Endometrial microvascular endothelial cells (primary cell): ENCODE data around the gene METTL6. TPM values are rescaled to one million over a fixed set of nuclear protein-coding genes. Genes with fewer than 3 reads are reported as not detected.
"Not testable (repeated sequence)": the region's sequence is repeated elsewhere in the genome, so short reads cannot be mapped to it uniquely, and the experiment has no call there.

Source experiments
- in situ Hi-C: cut with HindIII; loops from 2 replicates; pipeline ENCODE4 v1.10.0; 2017; ENCODE audit warnings: low sequenced_read_pairs, low pct_unique_long_range_greater_than_20kb; ENCODE audit errors: inconsistent ontology term
- total RNA-seq: library from RNA; depleted of rRNA; stranded (reverse); fragments of >200 nt; gene quantifications from one replicate; pipeline ENCODE4 v1.2.3, GENCODE V29; 2015; ENCODE audit errors: inconsistent ontology term

Gene METTL6
- total RNA-seq, 1 donor from 2014 or later: 17.7 TPM

GRCh38 chr3:15382405-15382923, 44.9 kb downstream of the METTL6 start:
- in situ Hi-C loops: no loop called here

- in situ Hi-C loops: no loop called here
Measured at GRCh38 chr3:15380980-15381890, 46.1 kb downstream of the METTL6 start.

GRCh38 chr3:15377961-15378791, 49.2 kb downstream of the METTL6 start:
- in situ Hi-C loops: no loop called here

GRCh38 chr3:15375461-15376000, 51.8 kb downstream of the METTL6 start:
- in situ Hi-C loops: no loop called here

- in situ Hi-C loops: no loop called here
Measured at GRCh38 chr3:15372918-15373317, 54.4 kb downstream of the METTL6 start.

- in situ Hi-C loops: no loop called here
Measured at GRCh38 chr3:15368561-15369135, 58.7 kb downstream of the METTL6 start.

DNA sequence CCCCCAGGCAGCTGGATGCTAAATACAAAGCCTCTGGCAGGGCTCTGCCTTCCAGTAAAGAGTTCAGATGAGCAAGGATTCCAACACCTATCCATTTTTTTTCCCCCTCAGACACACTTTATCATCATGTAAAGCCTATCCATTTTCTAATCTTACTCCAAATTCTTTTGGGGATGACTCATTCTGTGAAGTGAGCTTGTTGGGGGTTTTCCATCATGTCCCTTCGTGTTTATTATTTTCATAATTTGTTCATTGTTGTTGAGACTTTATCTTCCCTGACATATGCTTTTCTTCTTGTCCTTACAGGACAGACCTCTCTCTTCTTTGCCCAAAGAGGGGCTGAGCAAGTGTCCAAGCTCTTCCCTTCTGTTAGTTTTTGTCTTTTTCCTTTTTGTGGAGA, 60.3 kb downstream of the METTL6 start:
- in situ Hi-C loops: no loop called here

DNA sequence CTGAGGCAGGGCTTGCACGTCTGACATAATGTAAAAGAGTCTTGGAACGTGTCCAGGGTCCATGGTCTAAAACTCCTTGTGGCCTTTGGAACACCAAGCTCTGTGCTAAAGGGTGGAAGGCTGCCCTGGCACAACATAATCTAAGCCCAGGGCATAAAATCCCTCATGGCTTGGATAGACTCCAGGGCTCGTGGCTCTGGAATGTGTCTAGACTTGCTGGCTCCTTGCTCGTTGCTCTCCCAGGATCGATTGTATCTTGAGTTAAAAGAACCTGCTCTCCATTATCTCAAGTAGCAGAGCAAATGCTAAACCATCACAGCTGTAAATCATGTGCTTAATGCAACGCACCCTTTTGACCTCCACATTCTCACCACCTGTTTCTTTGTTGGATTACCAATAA, 63.3 kb downstream of the METTL6 start:
- in situ Hi-C loops: not testable (repeated sequence)

DNA sequence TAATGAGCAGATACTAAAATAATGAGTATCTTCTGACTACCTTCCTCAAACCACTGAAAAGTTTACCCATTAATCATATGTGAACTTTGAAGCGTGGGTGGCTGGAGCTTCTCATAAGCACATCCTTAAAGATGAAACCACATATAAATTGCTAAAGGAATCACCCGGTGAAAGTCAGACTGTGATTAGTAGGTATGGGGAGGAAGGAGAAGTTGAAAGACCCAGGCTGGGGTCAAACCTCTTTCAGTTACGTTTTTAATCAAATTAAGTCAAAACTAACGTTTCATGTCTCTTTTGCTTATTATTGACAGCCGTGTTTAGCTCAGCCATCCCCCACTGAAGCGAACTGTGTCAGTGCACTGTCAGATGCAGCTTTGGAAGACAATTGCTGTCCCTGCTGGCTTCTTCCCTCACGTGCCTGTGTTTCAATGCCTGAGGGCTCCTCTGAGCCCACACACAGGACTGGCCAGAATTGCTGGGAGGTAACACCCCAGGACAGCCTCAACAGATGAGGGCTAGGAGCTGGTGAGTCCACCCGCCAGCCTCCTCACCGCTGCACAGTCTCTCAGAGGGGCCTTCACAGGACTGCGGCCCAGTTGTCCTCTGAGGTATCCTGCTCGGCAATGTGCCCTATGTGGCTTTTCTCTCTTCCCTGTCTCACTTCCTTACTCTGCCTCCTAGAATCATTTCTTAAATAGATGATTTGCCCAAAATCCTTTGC, 65.7 kb downstream of the METTL6 start:
- in situ Hi-C loops: no loop called here

DNA sequence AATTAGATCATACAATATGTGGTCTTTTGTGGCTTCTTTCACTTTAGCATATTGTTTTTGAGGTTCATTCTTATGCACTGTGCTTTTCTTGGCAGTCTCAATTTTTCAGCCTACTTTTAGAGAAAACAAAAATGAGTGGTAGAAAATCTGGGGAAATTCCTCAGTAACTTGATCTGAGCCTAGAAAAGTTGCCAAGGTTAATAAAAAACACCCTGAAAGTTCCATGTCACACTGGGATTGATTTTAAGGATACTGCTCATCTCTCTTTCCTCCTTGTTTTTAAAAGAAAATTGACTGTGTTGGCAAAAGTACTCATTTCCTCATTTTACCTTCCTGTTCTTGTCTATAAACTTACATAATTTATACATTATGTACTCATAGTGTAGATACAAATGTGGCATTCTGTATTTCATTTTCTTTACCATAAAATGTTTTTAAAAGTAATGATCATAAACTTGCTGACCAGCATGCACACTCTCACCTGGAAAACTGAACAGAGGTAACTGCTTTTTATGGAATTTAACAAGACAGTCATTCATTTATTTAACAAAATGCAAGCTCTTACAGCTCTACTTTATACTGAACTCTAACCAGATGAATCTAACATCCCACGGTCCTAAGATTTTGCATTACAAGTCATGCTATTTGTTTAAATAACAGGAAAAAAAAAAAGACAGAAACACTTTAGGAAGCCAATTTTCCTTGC, 66.4 kb downstream of the METTL6 start:
- in situ Hi-C loops: no loop called here

Other genes starting within 250 kb of the METTL6 start
- gene CAPN7, start 221.3 kb downstream of the METTL6 start, total RNA-seq: 15.9 TPM
- gene SH3BP5, start 95.0 kb downstream of the METTL6 start, total RNA-seq: 93.6 TPM
- 17.6 TPM for gene EAF1, start 54 bp upstream of the METTL6 start, total RNA-seq
- gene COLQ, start 94.2 kb upstream of the METTL6 start, total RNA-seq: not detected
- 29.0 TPM for gene HACL1, start 174.0 kb upstream of the METTL6 start, total RNA-seq
- 17.7 TPM for gene BTD, start 174.2 kb upstream of the METTL6 start, total RNA-seq